Smooth muscle cell of trachea (primary cell): ENCODE results near the gene GABRR3. TPM values are rescaled to one million over a fixed set of nuclear protein-coding genes. Genes with fewer than 3 reads are reported as not detected.

Source experiments
- total RNA-seq: library from RNA; depleted of rRNA; stranded (reverse); fragments of >200 nt; gene quantifications from 2 replicates; pipeline ENCODE4 v1.2.1, GENCODE V29; 2014

Gene GABRR3
- total RNA-seq: not detected in 2 replicates

DNA sequence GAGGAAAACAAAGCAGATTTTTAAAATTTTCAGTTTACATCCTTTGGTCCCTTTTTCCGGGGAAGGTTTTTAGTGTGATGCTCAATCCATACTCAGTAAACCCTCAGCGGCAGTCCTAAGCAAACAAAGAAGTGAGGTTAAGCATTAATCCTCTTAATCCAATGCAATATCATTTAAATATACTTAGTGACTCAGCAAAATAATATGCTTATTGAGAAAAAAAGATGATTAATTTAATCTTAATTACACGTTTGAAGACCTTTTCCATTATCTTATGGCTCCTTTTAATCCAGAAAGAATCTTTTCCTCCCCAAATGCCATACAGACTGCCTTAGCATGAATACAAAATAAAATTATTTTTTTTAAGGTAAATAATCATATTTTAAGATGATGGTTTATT lies at the start of gene GABRR3:
Gene GABRR3 (minus strand): TSS at position 108 of the 400 bp plus-strand sequence. CDS start 328 bp downstream, outside the sequence.

DNA sequence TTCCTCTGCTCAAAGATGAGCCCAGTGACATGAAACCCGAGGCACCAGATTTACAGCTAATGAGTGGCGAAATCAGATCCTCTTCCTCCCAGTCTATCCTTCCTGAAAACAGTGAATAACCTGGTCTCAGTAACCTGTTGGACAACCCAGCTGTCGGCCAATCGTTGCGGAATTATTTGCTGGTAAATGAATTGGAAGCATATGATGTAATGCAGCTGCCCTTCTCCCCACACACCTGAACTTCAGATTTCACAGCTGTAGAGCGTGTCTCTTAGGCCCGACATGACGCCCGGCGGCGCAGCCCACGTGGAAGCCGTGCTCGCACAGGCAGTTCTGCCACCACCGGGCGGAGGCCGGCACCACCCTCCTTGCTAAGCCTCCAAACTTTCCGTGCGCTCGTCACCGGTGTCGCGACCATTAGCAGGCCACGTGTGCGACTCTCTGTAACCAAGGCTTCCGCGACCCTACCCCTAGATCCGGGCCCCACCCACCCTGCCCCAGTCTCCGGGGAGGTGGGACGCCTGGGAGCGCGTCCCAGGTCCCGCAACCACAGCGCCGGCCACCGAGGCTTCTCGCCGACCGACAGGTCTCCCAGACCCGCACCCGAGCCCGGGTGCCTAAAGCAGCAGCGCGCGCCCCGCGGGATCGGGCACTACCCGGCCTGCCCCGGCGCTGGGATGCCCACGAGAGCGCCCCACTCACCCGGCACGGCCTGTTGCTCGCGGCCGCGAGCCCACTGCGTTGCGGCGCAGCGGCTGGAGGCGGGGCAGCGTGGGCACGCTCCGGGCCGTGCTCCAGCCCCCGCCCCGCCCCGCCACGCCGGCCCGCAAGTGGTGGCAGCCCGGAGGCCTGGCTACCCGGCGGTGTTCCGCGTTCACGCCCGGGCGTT lies 63.2 kb downstream of the GABRR3 start, which contains the start of gene RIOX2:
Gene RIOX2 (minus strand): TSS at position 753 of the 889 bp plus-strand sequence. CDS start 4,838 bp downstream, outside the sequence.

Other genes with a start within 250 kb of the GABRR3 start
- 34.2 and 42.7 TPM in 2 replicates for gene CRYBG3, start 213.3 kb downstream of the GABRR3 start, total RNA-seq
- 33.3 and 38.9 TPM in 2 replicates for gene RIOX2, start 62.9 kb downstream of the GABRR3 start, total RNA-seq
- not detected in 2 replicates for gene OR5AC2, start 51.9 kb upstream of the GABRR3 start, total RNA-seq
- not detected in 2 replicates for gene OR5H1, start 95.4 kb upstream of the GABRR3 start, total RNA-seq
- gene OR5H14, start 112.2 kb upstream of the GABRR3 start, total RNA-seq: not detected in 2 replicates
- gene OR5H15, start 131.4 kb upstream of the GABRR3 start, total RNA-seq: not detected in 2 replicates
- not detected in 2 replicates for gene OR5H6, start 228.9 kb upstream of the GABRR3 start, total RNA-seq
- not detected in 2 replicates for gene OR5H2, start 247.2 kb upstream of the GABRR3 start, total RNA-seq